Caco-2 (cell line): ENCODE data around the gene COPB1. TPM values are rescaled to one million over a fixed set of nuclear protein-coding genes. Genes with fewer than 3 reads are reported as not detected.

Experiments
- BruUV-seq: library from RNA; stranded (reverse); fragments of 400-500 nt; replicated peaks from 2 replicates; lab custom pipeline; 2021; lab: Mats Ljungman, UMichigan
- CTCF ChIA-PET: fragments of 300-600 bp; sonication (Branson Sonifier 250); formaldehyde crosslinking; loops from one replicate; lab custom pipeline; 2022; ENCODE audit warnings: antibody characterized with exemption; lab: Charles Lee
- POLR2A ChIA-PET: fragments of 300-600 bp; sonication (Branson Sonifier 250); formaldehyde crosslinking; loops from one replicate; lab custom pipeline; 2022; ENCODE audit warnings: antibody characterized with exemption; lab: Charles Lee
- DNase-seq, 2 experiments: peaks; one replicate each; pipeline versions ENCODE4 v3.0.0 to v3.0.0-alpha.2; 2020 to 2022
- H3K27me3 ChIP-seq: replicated peaks from 2 replicates; pipeline ENCODE4 v1.6.0; 2011; ENCODE audit warnings: low read length; ENCODE audit not compliant: control insufficient read depth, insufficient read depth
- H3K36me3 ChIP-seq: 2 replicates; pipeline ENCODE4 v1.5.1; 2011; ENCODE audit warnings: low read length; ENCODE audit not compliant: control insufficient read depth, insufficient read depth
- H3K4me1 ChIP-seq: fragments of 250-450 bp; sonication (Bioruptor Pico); 2 replicates; pipeline ENCODE4 v1.5.1; 2020; ENCODE audit warnings: mild to moderate bottlenecking
- H3K4me3 ChIP-seq: 2 replicates; pipeline ENCODE4 v1.5.1; 2011; ENCODE audit warnings: low read depth, mild to moderate bottlenecking, control low read depth, low read length
- H3K9me3 ChIP-seq: fragments of 250-450 bp; sonication (Bioruptor Pico); 2 replicates; pipeline ENCODE4 v1.5.1; 2020; ENCODE audit warnings: mild to moderate bottlenecking, moderate library complexity
- H3K27ac Mint-ChIP-seq: one replicate; pipeline ENCODE4 v1.8.0; 2022; ENCODE audit warnings: mixed read lengths; ENCODE audit not compliant: unreplicated experiment
- H3K27me3 Mint-ChIP-seq: one replicate; pipeline ENCODE4 v1.8.0; 2022; ENCODE audit warnings: mixed read lengths; ENCODE audit not compliant: insufficient read depth, unreplicated experiment
- H3K36me3 Mint-ChIP-seq: one replicate; pipeline ENCODE4 v1.8.0; 2022; ENCODE audit warnings: mild to moderate bottlenecking, mixed read lengths; ENCODE audit not compliant: insufficient read depth, unreplicated experiment
- H3K4me1 Mint-ChIP-seq: one replicate; pipeline ENCODE4 v1.8.0; 2022; ENCODE audit warnings: low read depth, mixed read lengths; ENCODE audit not compliant: unreplicated experiment
- H3K4me3 Mint-ChIP-seq: one replicate; pipeline ENCODE4 v1.8.0; 2022; ENCODE audit warnings: mild to moderate bottlenecking, moderate library complexity, mixed read lengths; ENCODE audit not compliant: unreplicated experiment
- H3K9me3 Mint-ChIP-seq: one replicate; pipeline ENCODE4 v1.8.0; 2022; ENCODE audit warnings: mixed read lengths; ENCODE audit not compliant: unreplicated experiment
- CTCF ChIP-seq, 2 experiments: fragments of 200-600 bp in 1 of 2; IDR thresholded peaks; 1 replicate in 1 of 2; 2 replicates in 1 of 2; pipeline versions ENCODE4 v1.5.1 to v1.8.0; 2011 to 2022; ENCODE audit warnings: antibody characterized with exemption in 1 of 2, control low read depth in 1 of 2, inconsistent platforms in 1 of 2, low read depth in 1 of 2, low read length in 1 of 2, mild to moderate bottlenecking in 1 of 2, moderate library complexity in 1 of 2; ENCODE audit not compliant: insufficient read depth in 1 of 2, severe bottlenecking in 1 of 2, unreplicated experiment in 1 of 2
- intact Hi-C: fragments of 100-400 bp; cut with micrococcal nuclease; formaldehyde crosslinking; loops from one replicate; pipeline ENCODE4 v1.10.0; 2022; ENCODE audit not compliant: unreplicated experiment
- total RNA-seq: library from RNA; stranded (reverse); gene quantifications from 2 replicates; pipeline ENCODE4 v1.2.3, GENCODE V29; 2022

The COPB1 gene
- total RNA-seq, 1 experiment from 2014 or later = 125 TPM

GRCh38 chr11:14451825-14452224, 47.8 kb downstream of the COPB1 start:
- no peak for TF ChIP-seq CTCF (IDR thresholded peaks at IDR 0.05; ENCODE audit: insufficient read depth in 1 of 2, low read depth in 1 of 2, low read length in 1 of 2, severe bottlenecking in 1 of 2, unreplicated experiment in 1 of 2)
- DNase-seq = no peak
- Histone ChIP-seq H3K4me3 (no peak overlapping the region), H3K4me1 (no peaks in the 10 kb centered on the region), H3K36me3 (no peaks in the 10 kb centered on the region), H3K27me3 (no peaks in the 10 kb centered on the region), H3K9me3 (no peaks in the 10 kb centered on the region)
- Mint-ChIP-seq H3K27me3 (no peaks in the 10 kb centered on the region), H3K4me1 (no peaks in the 10 kb centered on the region), H3K9me3 (no peaks in the 10 kb centered on the region), H3K27ac (no peak overlapping the region), H3K36me3 (peaks cover 18% of the 10 kb centered on the region), H3K4me3 (no peak overlapping the region)
- intact Hi-C loops = no loop called here
- no TSS peak for BruUV-seq
- ChIA-PET POLR2A (no interaction called here), CTCF (interaction anchor here (5.0 kb wide), 1 partner anchor 151 kb away, joined by 40 read pairs; no protein-coding TSS in a partner anchor)

GRCh38 chr11:14449302-14449714, 50.3 kb downstream of the COPB1 start:
- Histone ChIP-seq H3K36me3 (no peaks in the 10 kb centered on the region), H3K9me3 (no peaks in the 10 kb centered on the region), H3K4me1 (no peaks in the 10 kb centered on the region), H3K4me3 (no peak overlapping the region), H3K27me3 (no peaks in the 10 kb centered on the region)
- POLR2A ChIA-PET = no interaction called here
- BruUV-seq = no TSS peak
- H3K4me3 Mint-ChIP-seq = no peak overlapping the region
- no peak for TF ChIP-seq CTCF (IDR thresholded peaks at IDR 0.05; ENCODE audit: insufficient read depth in 1 of 2, low read depth in 1 of 2, low read length in 1 of 2, severe bottlenecking in 1 of 2, unreplicated experiment in 1 of 2)
- CTCF ChIA-PET = no interaction called here
- no peaks in the 10 kb centered on the region for H3K4me1 Mint-ChIP-seq
- no peak overlapping the region for H3K27ac Mint-ChIP-seq
- no peak for DNase-seq
- no peaks in the 10 kb centered on the region for H3K9me3 Mint-ChIP-seq
- intact Hi-C loops = no loop called here
- H3K27me3 Mint-ChIP-seq = no peaks in the 10 kb centered on the region
- H3K36me3 Mint-ChIP-seq = peaks cover 12% of the 10 kb centered on the region

GRCh38 chr11:14448240-14448639, 51.4 kb downstream of the COPB1 start:
- Mint-ChIP-seq H3K9me3 (no peaks in the 10 kb centered on the region), H3K27ac (no peak overlapping the region), H3K27me3 (no peaks in the 10 kb centered on the region), H3K4me3 (no peak overlapping the region), H3K4me1 (no peaks in the 10 kb centered on the region), H3K36me3 (peaks cover 7% of the 10 kb centered on the region)
- no peak overlapping the region for H3K4me3 ChIP-seq
- ChIA-PET POLR2A (no interaction called here), CTCF (no interaction called here)
- H3K27me3 ChIP-seq = no peaks in the 10 kb centered on the region
- TF ChIP-seq CTCF (IDR thresholded peaks at IDR 0.05; ENCODE audit: insufficient read depth in 1 of 2, low read depth in 1 of 2, low read length in 1 of 2, severe bottlenecking in 1 of 2, unreplicated experiment in 1 of 2) = no peak
- BruUV-seq = no TSS peak
- H3K36me3 ChIP-seq = no peaks in the 10 kb centered on the region
- no peaks in the 10 kb centered on the region for H3K9me3 ChIP-seq
- no peak for DNase-seq
- no peaks in the 10 kb centered on the region for H3K4me1 ChIP-seq
- intact Hi-C loops = no loop called here
